ENCODE results near the gene TRIM34.
A peak's percentile ranks its signal among the peaks of the same experiment; 100 is the strongest.
"Not testable (repeated sequence)": the region's sequence is repeated elsewhere in the genome, so short reads cannot be mapped to it uniquely, and the experiment has no call there.

Gene TRIM34

GRCh38 chr11:5684646-5685362, 60.0 kb downstream of the TRIM34 start, which contains the start of gene TRIM5:
TSS of gene TRIM5 (minus strand) at chr11:5685074. CDS start at chr11:5680177, 4,897 bp downstream.
- Histone ChIP-seq H3K36me3 (ENCODE audit: insufficient read depth, low read length) (peaks cover 8% of the 10 kb centered on the region; the same call in 1 of the 2 replicates), H3K27ac (ENCODE audit: low read depth, low read length) (peak within 1 kb of the TSS; percentile 95), H3K4me1 (ENCODE audit: control insufficient read depth, insufficient read depth, low read length, unreplicated experiment) (peaks cover 10% of the 10 kb centered on the region), H3K27me3 (ENCODE audit: insufficient read depth, low read length) (no peaks in the 10 kb centered on the region), H2AFZ (ENCODE audit: low read length, unreplicated experiment) (peak within 1 kb of the TSS; percentile 49), H3K4me3 (ENCODE audit: low read depth, low read length) (peak within 1 kb of the TSS; percentile 79), H3K79me2 (ENCODE audit: control insufficient read depth, insufficient read depth, low read length, unreplicated experiment) (peaks cover 36% of the 10 kb centered on the region)

GRCh38 chr11:5686426-5686825, 61.6 kb downstream of the TRIM34 start:
- H3K4me3 ChIP-seq (ENCODE audit: low read depth, low read length) = no peak overlapping the region
- H3K36me3 ChIP-seq (ENCODE audit: insufficient read depth, low read length) = no peaks in the 10 kb centered on the region
- H2AFZ ChIP-seq (ENCODE audit: low read length, unreplicated experiment) = no peak overlapping the region
- H3K27me3 ChIP-seq (ENCODE audit: insufficient read depth, low read length) = no peaks in the 10 kb centered on the region
- H3K27ac ChIP-seq (ENCODE audit: low read depth, low read length) = no peak overlapping the region
- H3K4me1 ChIP-seq (ENCODE audit: control insufficient read depth, insufficient read depth, low read length, unreplicated experiment) = peaks cover 10% of the 10 kb centered on the region
- H3K79me2 ChIP-seq (ENCODE audit: control insufficient read depth, insufficient read depth, low read length, unreplicated experiment) = peaks cover 44% of the 10 kb centered on the region

- H3K79me2 ChIP-seq (ENCODE audit: control insufficient read depth, insufficient read depth, low read length, unreplicated experiment) = peaks cover 40% of the 10 kb centered on the region
- H3K27ac ChIP-seq (ENCODE audit: low read depth, low read length) = peak overlapping the region; percentile 95
- H3K4me1 ChIP-seq (ENCODE audit: control insufficient read depth, insufficient read depth, low read length, unreplicated experiment) = peaks cover 17% of the 10 kb centered on the region
- H3K27me3 ChIP-seq (ENCODE audit: insufficient read depth, low read length) = no peaks in the 10 kb centered on the region
- no peak overlapping the region for H2AFZ ChIP-seq (ENCODE audit: low read length, unreplicated experiment)
- H3K4me3 ChIP-seq (ENCODE audit: low read depth, low read length) = no peak overlapping the region
- no peaks in the 10 kb centered on the region for H3K36me3 ChIP-seq (ENCODE audit: insufficient read depth, low read length)
Measured at GRCh38 chr11:5688482-5688881, 63.7 kb downstream of the TRIM34 start.

- Histone ChIP-seq H2AFZ (ENCODE audit: low read length, unreplicated experiment) (peak within 1 kb of the TSS; percentile 42), H3K27ac (ENCODE audit: low read depth, low read length) (peak within 1 kb of the TSS; percentile 95), H3K4me1 (ENCODE audit: control insufficient read depth, insufficient read depth, low read length, unreplicated experiment) (peaks cover 22% of the 10 kb centered on the region), H3K36me3 (ENCODE audit: insufficient read depth, low read length) (no peaks in the 10 kb centered on the region; the same call in 1 of the 2 replicates), H3K4me3 (ENCODE audit: low read depth, low read length) (peak within 1 kb of the TSS; percentile 95), H3K79me2 (ENCODE audit: control insufficient read depth, insufficient read depth, low read length, unreplicated experiment) (peaks cover 42% of the 10 kb centered on the region), H3K27me3 (ENCODE audit: insufficient read depth, low read length) (no peaks in the 10 kb centered on the region)
Measured at GRCh38 chr11:5689551-5689983, 64.8 kb downstream of the TRIM34 start, which contains the start of gene TRIM22. TSS of gene TRIM22 (plus strand) at chr11:5689790. CDS start at chr11:5696233, 6,443 bp downstream.

GRCh38 chr11:5690216-5690615, 65.4 kb downstream of the TRIM34 start:
- Histone ChIP-seq H3K4me1 (ENCODE audit: control insufficient read depth, insufficient read depth, low read length, unreplicated experiment) (peaks cover 21% of the 10 kb centered on the region), H2AFZ (ENCODE audit: low read length, unreplicated experiment) (peak overlapping the region; percentile 42), H3K79me2 (ENCODE audit: control insufficient read depth, insufficient read depth, low read length, unreplicated experiment) (peaks cover 48% of the 10 kb centered on the region), H3K36me3 (ENCODE audit: insufficient read depth, low read length) (no peaks in the 10 kb centered on the region; the same call in 1 of the 2 replicates), H3K27me3 (ENCODE audit: insufficient read depth, low read length) (no peaks in the 10 kb centered on the region), H3K27ac (ENCODE audit: low read depth, low read length) (peak overlapping the region; percentile 95), H3K4me3 (ENCODE audit: low read depth, low read length) (peak overlapping the region; percentile 95)

- peaks cover under 1% of the 10 kb centered on the region; the same call in 1 of the 2 replicates for H3K36me3 ChIP-seq (ENCODE audit: insufficient read depth, low read length)
- H3K27me3 ChIP-seq (ENCODE audit: insufficient read depth, low read length) = no peaks in the 10 kb centered on the region
- H3K4me3 ChIP-seq (ENCODE audit: low read depth, low read length) = peak overlapping the region; percentile 95
- peaks cover 19% of the 10 kb centered on the region for H3K4me1 ChIP-seq (ENCODE audit: control insufficient read depth, insufficient read depth, low read length, unreplicated experiment)
- peak overlapping the region; percentile 95 for H3K27ac ChIP-seq (ENCODE audit: low read depth, low read length)
- no peak overlapping the region for H2AFZ ChIP-seq (ENCODE audit: low read length, unreplicated experiment)
- peaks cover 53% of the 10 kb centered on the region for H3K79me2 ChIP-seq (ENCODE audit: control insufficient read depth, insufficient read depth, low read length, unreplicated experiment)
Measured at GRCh38 chr11:5690736-5691135, 65.9 kb downstream of the TRIM34 start.

GRCh38 chr11:5691238-5691963, 66.6 kb downstream of the TRIM34 start:
- Histone ChIP-seq H3K27ac (ENCODE audit: low read depth, low read length) (peak overlapping the region; percentile 95; the same call in 1 of the 2 replicates), H3K4me3 (ENCODE audit: low read depth, low read length) (peak overlapping the region; percentile 95)
- not testable (repeated sequence) for H2AFZ ChIP-seq (ENCODE audit: low read length, unreplicated experiment)

GRCh38 chr11:5691964-5692361, 67.2 kb downstream of the TRIM34 start:
- H3K36me3 ChIP-seq (ENCODE audit: insufficient read depth, low read length) = peaks cover 8% of the 10 kb centered on the region
- peak overlapping the region; percentile 95 for H3K4me3 ChIP-seq (ENCODE audit: low read depth, low read length)
- peaks cover 58% of the 10 kb centered on the region for H3K79me2 ChIP-seq (ENCODE audit: control insufficient read depth, insufficient read depth, low read length, unreplicated experiment)
- no peaks in the 10 kb centered on the region for H3K27me3 ChIP-seq (ENCODE audit: insufficient read depth, low read length)
- H3K27ac ChIP-seq (ENCODE audit: low read depth, low read length) = no peak overlapping the region
- peaks cover 19% of the 10 kb centered on the region for H3K4me1 ChIP-seq (ENCODE audit: control insufficient read depth, insufficient read depth, low read length, unreplicated experiment)
- H2AFZ ChIP-seq (ENCODE audit: low read length, unreplicated experiment) = no peak overlapping the region

More at GRCh38 chr11:5691238-5691963, 66.6 kb downstream of the TRIM34 start:
- peaks cover 19% of the 10 kb centered on the region for H3K4me1 ChIP-seq (ENCODE audit: control insufficient read depth, insufficient read depth, low read length, unreplicated experiment)
- not testable (repeated sequence) for H3K36me3 ChIP-seq (ENCODE audit: insufficient read depth, low read length); H3K27me3 ChIP-seq (ENCODE audit: insufficient read depth, low read length)
- peaks cover 58% of the 10 kb centered on the region for H3K79me2 ChIP-seq (ENCODE audit: control insufficient read depth, insufficient read depth, low read length, unreplicated experiment)

Measured in ACC112 (cell line).